GM21786 (cell line): ENCODE data around the gene CCDC180.
"Not testable (repeated sequence)": the region's sequence is repeated elsewhere in the genome, so short reads cannot be mapped to it uniquely, and the experiment has no call there.

Experiments used
- ATAC-seq: cut with Tn5 transposase; IDR thresholded peaks from one replicate; pipeline ENCODE4 v1.9.1; 2021; ENCODE audit not compliant: unreplicated experiment

CCDC180 gene

DNA sequence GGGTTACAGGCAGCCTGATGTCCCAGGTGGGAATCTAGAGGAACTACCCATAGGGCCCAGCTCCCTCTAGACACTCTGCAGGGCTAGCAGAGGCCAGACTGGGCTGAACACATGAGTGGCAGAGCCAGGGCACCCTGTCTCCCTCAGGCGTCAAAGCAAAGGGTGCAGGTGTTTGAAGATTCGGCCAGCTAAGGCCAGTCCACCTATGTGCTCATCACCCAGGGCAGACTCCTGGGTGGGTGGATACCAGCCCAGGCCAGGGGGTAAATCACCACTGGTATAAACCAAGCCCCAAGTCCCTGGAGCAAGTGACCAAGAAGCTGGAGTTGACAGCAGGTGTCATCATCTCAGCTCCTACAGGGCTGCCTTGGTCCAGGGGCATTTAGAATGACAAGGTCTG, 3.4 kb downstream of the CCDC180 start:
- no peak for ATAC-seq

DNA sequence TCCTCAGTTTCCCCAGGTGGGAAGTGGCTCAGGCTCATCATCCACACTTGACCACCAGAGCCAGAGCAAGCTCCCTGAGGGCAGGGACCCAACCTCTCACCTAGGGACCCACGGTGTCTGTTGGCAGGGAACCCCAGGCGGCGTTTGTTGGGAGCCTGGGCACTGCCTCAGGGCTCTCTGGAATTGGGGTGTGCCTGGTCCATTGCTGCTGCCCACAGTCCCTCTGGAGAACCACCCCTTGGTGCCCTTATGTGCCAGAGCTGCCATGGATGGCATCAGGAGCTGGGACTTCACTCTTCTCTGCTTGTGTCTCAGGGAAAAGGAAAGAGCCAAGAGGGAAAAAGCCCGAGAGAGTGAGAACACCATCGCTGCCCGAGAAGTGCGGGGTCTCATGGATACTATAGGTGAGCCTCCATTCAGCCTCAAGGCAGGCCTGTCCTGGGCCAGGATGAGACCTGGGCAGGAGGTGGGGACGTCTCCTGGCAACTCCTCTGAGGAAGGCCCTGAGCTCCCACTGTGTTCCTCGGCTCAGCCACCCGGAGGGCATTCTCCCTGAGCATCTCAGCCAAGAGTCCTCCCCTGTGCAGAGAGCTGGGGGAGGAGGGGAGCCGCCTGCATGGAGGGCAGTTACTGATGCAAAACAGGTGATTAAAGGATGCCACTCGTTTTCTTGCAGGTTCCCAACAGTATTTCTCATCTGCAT, 4.5 kb downstream of the CCDC180 start:
- ATAC-seq: no peak

DNA sequence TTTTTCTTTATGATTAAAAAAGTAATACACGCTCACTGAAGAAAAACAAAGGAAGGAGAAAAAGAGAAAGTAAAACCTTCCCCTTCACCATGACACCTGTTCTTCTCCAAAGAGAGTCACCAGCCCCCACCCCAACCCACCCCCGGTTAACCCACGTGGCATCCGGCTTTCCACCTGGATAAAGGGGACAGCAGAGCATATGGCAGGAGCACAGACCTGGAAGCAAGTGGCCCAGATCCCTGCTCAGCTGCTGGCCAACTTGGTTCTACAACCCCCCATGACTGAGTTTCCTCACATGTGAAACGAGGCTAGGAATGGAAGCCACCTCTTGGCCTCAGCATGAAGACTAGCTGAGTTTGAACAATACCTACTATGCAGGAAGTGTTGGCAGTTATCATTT, 5.1 kb downstream of the CCDC180 start:
- no peak for ATAC-seq

DNA sequence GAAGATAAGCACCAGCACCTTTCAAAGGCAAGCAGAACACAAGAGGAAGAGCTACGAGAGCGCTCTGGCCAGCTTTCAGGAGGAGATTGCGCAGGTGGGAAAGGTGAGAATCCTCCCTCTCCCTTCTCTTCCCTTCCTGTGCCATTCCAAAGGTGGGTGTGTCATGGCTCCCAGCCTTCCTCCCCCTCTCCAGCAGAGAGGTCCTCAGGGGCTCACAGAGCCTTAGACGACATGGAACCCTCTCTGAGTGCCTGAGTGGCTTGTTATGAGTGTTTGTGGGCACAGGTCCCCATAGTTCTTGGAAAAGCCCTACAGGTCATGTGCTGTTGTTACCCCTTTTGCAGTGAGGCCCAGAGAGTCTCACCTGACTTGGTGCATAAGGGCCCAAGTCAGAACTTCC, 5.8 kb downstream of the CCDC180 start:
- ATAC-seq: no peak

DNA sequence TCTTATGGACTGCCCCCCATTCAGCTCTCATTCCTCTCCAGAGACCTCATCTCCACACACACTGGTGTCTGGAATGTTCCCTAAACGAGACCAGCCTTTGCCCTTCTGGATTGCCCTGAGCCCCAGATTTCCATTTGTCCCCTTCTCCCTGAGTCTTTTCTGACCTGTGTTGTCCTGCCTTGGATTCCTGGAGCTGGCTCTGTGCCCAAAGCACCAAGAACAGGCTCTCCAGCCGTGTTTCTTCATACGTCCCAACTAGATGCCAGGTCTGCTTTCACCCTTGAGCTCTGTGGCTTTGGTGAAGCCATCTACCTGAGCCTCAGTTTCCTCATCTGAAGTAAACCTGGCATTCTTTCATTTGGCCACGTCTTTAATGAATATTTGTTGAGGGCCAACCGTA, 6.3 kb downstream of the CCDC180 start:
- no peak for ATAC-seq

DNA sequence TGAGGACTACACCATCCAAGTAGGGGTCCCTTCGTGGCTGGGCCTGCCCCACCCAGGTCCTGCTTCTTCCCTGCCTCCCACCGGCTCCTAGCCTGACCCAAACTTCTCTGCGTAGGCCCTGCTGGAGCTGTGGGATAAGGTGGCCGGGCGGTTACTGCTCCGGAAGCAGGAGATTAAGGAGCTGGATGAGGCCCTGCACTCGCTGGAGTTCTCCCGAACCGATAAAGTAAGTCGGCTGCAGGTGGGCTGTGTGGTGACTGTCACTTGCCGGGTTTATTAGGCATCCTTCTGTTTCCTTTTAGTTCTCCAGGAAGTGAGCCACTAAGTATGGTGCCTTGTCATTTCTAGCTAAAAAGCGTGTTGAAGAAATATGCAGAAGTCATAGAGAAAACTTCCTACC, 7.0 kb downstream of the CCDC180 start:
- no peak for ATAC-seq

DNA sequence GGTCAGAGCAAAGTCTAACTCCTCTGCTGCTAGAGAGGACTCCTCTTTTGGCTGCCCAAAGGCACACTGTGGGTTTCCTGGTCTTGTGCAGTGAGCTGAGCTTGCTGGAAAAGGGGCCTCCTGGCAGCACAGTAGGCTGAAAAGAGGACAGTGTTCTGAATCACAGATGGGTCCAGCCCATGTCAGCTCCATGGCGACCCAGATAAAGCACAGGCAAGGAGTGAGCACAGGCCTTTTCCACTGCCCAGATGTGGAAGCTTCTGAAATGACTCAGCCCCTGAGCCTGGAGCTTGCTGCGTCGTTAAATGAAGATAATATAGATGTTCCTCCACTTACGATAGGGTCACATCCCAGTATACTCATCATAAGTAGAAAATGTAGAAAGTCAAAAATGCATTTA, 8.1 kb downstream of the CCDC180 start:
- no peak for ATAC-seq

DNA sequence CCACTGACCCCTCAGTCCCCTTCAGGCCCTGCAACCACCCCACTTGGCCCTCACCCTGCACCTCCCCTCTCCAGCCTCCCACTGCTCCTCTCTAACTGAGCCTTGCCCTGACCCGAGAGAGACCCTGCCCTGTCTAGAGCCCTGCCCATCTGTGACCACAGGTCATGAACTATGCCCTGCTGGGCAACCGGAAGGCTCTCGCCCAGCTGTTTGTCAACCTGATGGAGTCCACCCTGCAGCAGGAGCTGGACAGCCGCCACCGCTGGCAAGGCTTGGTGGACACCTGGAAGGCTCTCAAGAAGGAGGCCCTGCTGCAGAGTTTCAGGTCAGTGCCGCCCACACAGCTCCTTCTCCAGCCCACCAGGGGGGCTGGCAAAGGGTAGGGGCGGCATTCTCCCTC, 9.4 kb downstream of the CCDC180 start:
- ATAC-seq: no peak

DNA sequence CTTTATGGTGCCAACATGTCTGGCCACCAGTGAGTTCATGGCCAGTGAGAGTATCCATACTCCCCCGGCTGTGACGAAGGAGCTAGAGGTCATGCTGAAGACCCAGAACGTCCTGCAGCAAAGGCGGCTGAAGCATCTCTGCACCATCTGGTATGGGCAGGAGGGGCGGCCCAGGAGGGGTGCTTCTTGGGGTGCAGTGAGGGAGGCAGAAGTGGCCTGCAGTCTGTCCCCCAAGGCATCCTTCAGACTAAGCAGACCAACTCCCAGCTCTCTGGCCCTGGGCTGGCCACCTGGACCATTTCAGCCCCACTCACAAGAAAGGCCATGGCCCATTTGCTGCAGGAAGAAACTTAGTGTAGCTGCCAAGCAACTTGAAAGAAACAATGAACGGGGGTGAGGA, 11.0 kb downstream of the CCDC180 start:
- ATAC-seq: no peak

DNA sequence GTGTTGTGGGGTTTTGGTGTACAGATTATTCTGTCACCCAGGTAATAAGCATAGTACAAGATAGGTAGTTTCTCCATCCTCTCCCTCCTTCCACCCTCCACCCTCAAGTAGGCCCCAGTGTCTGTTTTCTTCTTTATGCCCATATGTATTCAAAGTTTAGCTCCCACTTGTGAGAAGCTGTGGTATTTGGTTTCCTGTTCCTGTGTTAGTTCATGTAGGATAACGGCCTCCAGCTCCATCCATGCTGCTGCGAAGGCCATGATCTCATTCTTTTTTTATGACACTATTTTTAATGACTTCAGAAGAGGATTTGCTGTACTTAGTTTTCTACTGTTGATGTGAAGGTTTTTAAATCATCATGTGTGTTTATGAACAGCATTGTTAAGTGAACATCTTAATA, 11.9 kb downstream of the CCDC180 start:
- no peak for ATAC-seq

DNA sequence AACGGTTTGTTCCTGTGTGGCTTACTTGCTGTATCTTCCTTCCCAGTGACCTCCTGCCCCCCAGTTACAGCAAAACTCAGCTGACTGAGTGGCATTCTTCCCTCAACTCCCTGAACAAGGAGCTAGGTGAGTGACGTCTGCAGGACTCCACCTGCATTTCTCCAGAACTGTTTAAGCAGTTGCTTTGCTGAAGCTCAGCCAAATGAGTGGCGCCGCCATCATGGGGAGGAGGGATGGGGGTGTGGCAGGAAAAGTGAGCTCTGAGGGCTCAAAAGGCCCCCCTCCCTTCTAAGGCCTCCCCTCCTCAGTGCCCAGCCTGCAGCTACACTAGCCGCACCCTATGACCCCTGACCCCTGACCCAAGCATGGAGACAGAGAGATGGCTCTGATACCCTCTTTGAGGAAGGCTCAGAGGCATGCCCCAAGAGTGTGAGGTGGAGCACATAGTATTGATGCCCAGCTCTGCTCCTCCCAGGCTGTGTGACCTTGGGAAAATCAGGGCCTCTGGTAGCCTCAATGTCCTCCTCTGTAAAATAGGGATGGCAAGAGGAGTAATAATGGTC, 12.7 kb downstream of the CCDC180 start:
- no peak for ATAC-seq

DNA sequence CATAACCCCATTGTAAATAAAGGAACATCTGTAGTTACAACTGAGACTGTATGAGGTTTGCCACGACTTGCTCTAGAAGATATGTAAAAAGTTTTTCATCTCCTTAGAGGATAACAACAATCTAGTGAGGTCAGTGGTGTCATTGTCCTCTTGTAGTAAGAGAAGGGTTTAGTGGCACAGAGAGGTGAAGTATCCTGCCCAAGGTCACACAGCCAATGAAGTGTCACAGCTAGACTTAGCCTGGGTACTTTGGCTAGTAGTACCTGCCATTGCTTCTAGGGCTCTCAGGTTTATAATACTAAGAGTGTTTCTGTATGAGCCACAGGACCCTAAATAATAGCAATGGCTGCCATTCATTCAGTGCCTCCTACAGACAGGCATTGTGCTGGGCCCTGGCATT, 13.8 kb downstream of the CCDC180 start:
- no peak for ATAC-seq

DNA sequence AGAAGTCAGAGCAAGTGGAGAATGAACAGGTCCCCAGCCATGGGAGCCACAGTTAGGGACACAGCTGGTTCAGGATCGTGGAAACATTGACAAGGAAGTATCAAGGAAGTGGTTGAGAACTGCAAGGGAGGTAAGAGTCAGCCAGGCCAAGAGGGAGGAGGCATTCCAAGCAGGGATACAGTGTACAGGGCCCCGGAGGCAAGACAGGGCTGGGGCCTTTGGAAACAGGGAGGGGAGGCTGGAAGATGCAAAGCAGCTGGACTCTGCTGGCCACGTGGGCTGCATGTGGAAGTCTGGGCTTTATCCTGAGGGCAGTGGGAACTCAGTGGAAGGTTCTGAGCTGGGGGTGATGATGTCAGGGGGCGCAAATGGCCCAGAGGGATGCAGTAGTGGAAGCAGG, 14.2 kb downstream of the CCDC180 start:
- ATAC-seq: no peak

DNA sequence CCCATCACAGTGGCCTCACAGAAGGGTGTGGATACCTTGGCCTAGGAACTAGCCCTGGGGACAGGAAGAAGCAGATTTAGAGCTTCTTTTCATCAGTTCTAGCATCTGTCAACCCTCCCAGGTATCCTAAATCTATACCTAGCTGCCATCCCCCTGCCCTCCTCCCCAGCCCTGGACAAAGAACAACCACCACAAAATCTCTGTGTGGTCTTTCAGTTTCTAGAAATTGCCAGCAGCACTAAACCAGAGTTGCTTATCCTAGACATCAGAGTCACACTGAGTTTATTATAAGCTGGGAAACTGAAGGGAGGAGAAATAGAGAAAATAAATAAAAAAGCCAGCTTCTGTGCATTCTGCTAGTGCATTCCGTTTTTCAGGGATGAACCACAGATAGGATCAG, 14.6 kb downstream of the CCDC180 start:
- no peak for ATAC-seq

DNA sequence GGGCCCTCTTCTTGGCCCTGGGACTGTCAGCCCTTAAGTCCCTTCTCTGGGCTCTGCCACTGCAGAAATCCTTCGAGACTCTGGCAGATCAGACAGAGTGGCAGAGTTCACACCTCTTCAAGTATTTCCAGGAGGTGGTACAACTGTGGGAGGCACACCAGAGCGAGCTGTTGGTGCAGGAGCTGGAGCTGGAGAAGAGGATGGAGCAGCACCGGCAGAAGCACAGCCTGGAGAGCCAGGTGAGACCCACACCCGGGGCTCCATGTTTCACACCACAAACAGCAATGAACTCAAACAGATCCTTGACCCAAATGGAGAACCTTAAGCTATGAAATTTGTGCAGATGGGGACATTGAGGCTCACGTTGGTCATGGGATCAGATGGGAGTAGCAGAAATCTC, 17.5 kb downstream of the CCDC180 start:
- no peak for ATAC-seq

DNA sequence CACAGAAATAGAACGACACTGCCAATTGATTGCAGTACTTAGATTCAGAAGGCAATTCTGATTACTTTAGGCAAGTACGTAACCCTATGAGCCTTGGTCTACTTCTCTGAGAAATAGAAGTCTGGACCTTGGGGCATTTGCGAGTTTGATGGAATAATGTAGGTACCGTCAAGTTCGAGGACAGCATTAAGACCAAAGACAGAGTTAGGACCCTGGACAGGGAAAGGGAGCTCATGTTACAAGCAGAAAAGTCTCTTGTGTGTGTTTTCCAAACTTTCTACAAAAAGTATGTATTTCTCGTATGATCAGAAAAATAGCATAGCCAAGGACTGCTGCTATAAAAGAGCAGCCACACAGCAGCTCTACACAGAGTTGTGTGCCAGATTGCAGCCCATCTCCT, 20.1 kb downstream of the CCDC180 start:
- no peak for ATAC-seq

DNA sequence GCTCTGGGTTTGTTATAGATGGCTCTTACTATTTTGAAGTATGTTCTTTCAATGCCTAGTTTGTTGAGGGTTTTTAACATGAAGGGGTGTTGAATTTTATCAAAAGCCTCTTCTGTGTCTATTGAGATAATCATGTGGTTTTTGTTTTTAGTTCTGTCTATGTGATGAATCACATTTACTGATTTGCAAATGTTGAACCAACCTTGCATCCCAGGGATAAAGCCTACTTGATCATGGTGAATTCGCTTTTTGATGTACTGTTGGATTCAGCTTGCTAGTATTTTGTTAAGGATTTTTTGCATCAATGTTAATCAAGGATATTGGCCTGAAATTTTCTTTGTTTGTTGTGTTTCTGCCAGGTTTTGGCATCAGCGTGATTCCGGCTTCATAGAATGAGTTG, 25.5 kb downstream of the CCDC180 start:
- no peak for ATAC-seq

DNA sequence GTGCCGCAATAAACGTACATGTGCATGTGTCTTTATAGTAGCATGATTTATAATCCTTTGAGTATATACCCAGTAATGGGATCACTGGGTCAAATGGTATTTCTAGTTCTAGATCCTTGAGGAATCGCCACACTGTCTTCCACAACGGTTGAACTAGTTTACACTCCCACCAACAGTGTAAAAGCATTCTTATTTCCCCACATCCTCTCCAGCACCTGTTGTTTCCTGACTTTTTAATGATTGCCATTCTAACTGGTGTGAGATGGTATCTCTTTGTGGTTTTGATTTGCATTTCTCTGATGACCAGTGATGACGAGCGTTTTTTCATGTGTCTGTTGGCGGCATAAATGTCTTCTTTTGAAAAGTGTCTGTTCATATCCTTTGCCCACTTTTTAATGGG, 28.2 kb downstream of the CCDC180 start:
- ATAC-seq: not testable (repeated sequence)

DNA sequence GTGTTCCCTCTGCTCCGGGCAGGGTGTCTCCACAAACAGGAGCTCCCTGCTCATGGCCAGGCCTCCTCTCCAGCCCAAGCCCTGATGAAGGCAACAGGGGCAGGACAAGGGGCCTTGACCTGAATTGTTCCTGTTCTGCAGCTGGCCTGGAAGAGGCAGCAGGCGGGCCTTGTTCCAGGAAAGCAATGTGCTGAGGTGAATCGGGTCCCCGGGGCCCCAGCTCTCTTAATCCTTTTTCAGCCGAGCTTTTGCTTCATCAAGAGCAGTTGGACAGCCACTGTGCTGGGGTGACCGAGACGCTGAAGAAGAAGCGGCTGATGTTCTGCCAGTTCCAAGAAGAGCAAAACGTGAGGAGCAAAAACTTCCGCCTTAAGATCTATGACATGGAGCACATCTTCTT, 41.4 kb downstream of the CCDC180 start:
- no peak for ATAC-seq

DNA sequence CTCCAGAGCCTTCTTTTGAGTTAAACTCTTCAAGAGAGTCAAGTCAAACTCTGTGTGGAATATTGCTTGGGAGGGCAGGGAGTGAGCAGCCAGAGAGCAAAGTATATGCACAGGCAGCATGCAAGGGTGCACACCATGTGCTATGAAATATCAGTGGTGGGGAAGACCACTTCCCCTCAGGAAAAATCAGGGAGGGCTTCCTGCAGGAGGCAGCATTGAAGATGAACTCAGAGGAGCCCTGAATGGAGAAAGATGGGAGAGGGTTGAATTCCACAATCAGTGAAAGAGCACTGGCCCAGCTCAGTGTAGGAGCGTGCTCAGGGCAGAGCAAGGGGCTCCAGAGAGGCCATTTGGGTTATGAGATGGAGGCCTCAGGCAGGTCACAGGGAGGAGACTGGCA, 41.9 kb downstream of the CCDC180 start:
- no peak for ATAC-seq

DNA sequence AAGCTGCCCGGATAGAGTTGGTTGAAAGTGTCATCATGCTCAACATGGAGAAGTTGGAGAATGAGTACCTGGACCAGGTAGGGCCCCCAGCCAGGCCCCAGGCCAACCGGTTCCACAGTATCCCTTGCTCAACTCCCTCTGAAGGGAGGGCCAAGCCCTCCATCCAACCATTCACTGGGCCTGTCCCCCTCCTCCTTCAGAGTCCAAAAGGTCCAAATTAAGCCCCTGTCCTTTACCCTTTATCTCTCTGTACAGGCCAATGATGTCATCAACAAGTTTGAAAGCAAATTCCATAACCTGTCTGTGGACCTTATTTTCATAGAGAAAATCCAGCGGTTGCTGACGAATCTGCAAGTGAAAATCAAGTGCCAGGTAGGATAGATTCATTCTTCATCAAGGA, 47.2 kb downstream of the CCDC180 start:
- ATAC-seq: no peak

DNA sequence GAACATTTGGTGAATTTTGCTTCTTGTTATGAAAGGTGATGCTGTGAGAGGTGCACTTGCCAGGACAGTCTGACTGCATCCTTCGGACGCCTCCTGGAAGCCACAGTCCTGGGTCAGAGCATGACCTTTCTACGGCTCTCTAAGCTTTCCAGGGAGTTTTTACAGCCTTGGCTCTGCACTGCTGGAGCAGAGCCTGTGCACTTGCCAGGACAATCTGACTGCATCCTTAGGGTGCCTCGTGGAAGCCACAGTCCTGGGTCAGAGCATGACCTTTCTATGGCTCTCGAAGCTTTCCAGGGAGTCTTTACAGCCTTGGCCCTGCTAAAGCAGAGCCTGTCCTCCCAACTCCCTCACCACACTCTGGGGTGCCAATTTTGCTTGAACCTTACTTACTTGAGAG, 49.6 kb downstream of the CCDC180 start:
- ATAC-seq: no peak
